ENCODE data around the gene ESYT2. TPM values are rescaled to one million over a fixed set of nuclear protein-coding genes. Genes with fewer than 3 reads are reported as not detected.

The ESYT2 gene
- total and polyA plus RNA-seq, 9 of the 15 experiments (the other 6 are each of a cell fraction or from before 2014, with no cell fraction given) = 5.8 to 86.9 (median 64.7) TPM

DNA sequence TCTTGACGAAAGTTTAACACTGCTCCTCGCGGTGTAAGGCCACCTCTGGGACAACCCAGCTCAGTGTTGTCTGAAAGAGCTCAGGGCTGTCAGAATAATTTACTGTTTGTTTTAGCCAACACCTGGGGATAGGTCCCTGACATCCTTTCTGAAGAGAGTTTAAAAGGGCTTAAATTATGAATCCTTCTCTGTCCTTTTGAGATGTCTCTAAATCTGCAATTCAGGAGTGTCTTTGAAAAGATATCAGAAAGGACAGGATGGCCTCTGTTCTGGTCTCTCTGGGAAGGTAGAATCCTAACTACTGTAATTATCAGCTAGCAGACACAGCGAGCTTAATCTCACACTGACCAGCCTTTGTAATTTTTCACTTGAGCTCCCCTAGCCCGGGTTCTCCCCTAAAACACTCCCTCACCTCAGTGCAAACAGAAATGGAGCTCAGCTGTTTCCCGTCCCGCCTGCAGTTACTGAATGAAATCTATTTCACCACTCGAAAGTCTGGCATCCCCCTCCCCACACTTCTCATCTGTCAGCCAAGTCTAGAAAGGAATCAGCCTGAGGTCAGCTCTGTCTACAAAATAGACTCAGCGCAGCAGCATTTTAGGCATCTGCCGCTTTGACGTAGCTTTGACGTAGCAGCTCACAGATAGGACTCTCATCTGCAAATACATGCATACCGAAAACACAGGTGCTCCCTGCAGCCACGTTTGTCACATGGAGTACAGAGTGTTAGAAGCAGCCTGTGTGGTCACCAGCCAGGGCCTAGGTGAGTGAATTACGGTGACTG, 31.9 kb upstream of the ESYT2 start (continued):
- TF ChIP-seq, protein P1, sequence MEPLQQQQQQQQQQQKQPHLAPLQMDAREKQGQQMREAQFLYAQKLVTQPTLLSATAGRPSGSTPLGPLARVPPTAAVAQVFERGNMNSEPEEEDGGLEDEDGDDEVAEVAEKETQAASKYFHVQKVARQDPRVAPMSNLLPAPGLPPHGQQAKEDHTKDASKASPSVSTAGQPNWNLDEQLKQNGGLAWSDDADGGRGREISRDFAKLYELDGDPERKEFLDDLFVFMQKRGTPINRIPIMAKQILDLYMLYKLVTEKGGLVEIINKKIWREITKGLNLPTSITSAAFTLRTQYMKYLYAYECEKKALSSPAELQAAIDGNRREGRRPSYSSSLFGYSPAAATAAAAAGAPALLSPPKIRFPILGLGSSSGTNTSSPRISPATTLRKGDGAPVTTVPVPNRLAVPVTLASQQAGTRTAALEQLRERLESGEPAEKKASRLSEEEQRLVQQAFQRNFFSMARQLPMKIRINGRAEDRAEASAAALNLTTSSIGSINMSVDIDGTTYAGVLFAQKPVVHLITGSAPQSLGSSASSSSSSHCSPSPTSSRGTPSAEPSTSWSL (CRISPR knock-in tag; IDR thresholded peaks at IDR 0.05; ENCODE audit: borderline replicate concordance) = no peak
- TF ChIP-seq RHOXF2B (CRISPR knock-in tag; conservative IDR thresholded peaks at IDR 0.05) = 0 out of 2 replicates have a peak, but pooled peaks have one; percentile 53
- TF ChIP-seq, protein P2, sequence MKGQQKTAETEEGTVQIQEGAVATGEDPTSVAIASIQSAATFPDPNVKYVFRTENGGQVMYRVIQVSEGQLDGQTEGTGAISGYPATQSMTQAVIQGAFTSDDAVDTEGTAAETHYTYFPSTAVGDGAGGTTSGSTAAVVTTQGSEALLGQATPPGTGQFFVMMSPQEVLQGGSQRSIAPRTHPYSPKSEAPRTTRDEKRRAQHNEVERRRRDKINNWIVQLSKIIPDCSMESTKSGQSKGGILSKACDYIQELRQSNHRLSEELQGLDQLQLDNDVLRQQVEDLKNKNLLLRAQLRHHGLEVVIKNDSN (CRISPR knock-in tag; IDR thresholded peaks at IDR 0.05) = no peak
- TF ChIP-seq, protein P3, sequence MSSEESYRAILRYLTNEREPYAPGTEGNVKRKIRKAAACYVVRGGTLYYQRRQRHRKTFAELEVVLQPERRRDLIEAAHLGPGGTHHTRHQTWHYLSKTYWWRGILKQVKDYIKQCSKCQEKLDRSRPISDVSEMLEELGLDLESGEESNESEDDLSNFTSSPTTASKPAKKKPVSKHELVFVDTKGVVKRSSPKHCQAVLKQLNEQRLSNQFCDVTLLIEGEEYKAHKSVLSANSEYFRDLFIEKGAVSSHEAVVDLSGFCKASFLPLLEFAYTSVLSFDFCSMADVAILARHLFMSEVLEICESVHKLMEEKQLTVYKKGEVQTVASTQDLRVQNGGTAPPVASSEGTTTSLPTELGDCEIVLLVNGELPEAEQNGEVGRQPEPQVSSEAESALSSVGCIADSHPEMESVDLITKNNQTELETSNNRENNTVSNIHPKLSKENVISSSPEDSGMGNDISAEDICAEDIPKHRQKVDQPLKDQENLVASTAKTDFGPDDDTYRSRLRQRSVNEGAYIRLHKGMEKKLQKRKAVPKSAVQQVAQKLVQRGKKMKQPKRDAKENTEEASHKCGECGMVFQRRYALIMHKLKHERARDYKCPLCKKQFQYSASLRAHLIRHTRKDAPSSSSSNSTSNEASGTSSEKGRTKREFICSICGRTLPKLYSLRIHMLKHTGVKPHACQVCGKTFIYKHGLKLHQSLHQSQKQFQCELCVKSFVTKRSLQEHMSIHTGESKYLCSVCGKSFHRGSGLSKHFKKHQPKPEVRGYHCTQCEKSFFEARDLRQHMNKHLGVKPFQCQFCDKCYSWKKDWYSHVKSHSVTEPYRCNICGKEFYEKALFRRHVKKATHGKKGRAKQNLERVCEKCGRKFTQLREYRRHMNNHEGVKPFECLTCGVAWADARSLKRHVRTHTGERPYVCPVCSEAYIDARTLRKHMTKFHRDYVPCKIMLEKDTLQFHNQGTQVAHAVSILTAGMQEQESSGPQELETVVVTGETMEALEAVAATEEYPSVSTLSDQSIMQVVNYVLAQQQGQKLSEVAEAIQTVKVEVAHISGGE (CRISPR knock-in tag; IDR thresholded peaks at IDR 0.05) = peak in 1 of 3 experiments; percentile 81; a peak in 2 of 6 replicates
- TF ChIP-seq KLF10 (CRISPR knock-in tag; IDR thresholded peaks at IDR 0.05) = no peak
- no peak for TF ChIP-seq ZNF3 (CRISPR knock-in tag; IDR thresholded peaks at IDR 0.05)
- no peak for TF ChIP-seq TGIF2 (CRISPR knock-in tag; IDR thresholded peaks at IDR 0.05)
- no peak for TF ChIP-seq PHF21A (IDR thresholded peaks at IDR 0.05; ENCODE audit: borderline replicate concordance, low read depth)
- TF ChIP-seq ZNF146 (CRISPR knock-in tag; IDR thresholded peaks at IDR 0.05; ENCODE audit: unreplicated experiment) = no peak
- TF ChIP-seq GABPA (tag; conservative IDR thresholded peaks at IDR 0.05; ENCODE audit: low read depth) = no peak
- TF ChIP-seq ZNF764 (CRISPR knock-in tag; IDR thresholded peaks at IDR 0.05; ENCODE audit: low read depth) = no peak
- TF ChIP-seq JUNB (CRISPR knock-in tag; conservative IDR thresholded peaks at IDR 0.05) = no peak
- TF ChIP-seq ZNF57 (CRISPR knock-in tag; IDR thresholded peaks at IDR 0.05) = 0 out of 2 replicates have a peak, but pooled peaks have one; percentile 67
- TF ChIP-seq, protein P4, sequence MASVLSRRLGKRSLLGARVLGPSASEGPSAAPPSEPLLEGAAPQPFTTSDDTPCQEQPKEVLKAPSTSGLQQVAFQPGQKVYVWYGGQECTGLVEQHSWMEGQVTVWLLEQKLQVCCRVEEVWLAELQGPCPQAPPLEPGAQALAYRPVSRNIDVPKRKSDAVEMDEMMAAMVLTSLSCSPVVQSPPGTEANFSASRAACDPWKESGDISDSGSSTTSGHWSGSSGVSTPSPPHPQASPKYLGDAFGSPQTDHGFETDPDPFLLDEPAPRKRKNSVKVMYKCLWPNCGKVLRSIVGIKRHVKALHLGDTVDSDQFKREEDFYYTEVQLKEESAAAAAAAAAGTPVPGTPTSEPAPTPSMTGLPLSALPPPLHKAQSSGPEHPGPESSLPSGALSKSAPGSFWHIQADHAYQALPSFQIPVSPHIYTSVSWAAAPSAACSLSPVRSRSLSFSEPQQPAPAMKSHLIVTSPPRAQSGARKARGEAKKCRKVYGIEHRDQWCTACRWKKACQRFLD (CRISPR knock-in tag; IDR thresholded peaks at IDR 0.05) = no peak
- TF ChIP-seq, protein P5, sequence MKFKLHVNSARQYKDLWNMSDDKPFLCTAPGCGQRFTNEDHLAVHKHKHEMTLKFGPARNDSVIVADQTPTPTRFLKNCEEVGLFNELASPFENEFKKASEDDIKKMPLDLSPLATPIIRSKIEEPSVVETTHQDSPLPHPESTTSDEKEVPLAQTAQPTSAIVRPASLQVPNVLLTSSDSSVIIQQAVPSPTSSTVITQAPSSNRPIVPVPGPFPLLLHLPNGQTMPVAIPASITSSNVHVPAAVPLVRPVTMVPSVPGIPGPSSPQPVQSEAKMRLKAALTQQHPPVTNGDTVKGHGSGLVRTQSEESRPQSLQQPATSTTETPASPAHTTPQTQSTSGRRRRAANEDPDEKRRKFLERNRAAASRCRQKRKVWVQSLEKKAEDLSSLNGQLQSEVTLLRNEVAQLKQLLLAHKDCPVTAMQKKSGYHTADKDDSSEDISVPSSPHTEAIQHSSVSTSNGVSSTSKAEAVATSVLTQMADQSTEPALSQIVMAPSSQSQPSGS (CRISPR knock-in tag; IDR thresholded peaks at IDR 0.05) = no peak
- no peak for TF ChIP-seq ASH1L (IDR thresholded peaks at IDR 0.05; ENCODE audit: borderline replicate concordance, low read depth, partially characterized antibody)
- peak in 1 of 2 experiments; percentile 81; a peak in 2 of 4 replicates for TF ChIP-seq TBL1XR1 (IDR thresholded peaks at IDR 0.05; ENCODE audit: low read length in 2 of 2)

Data from K562 (cell line).